PC-9 (cell line): ENCODE measurements around the gene ZNF79. TPM values are rescaled to one million over a fixed set of nuclear protein-coding genes. Genes with fewer than 3 reads are reported as not detected.
A peak's percentile ranks its signal among the peaks of the same experiment; 100 is the strongest.

Experiments
- BruUV-seq: library from RNA; stranded (reverse); fragments of 400-500 nt; replicated peaks from 2 replicates; lab custom pipeline; 2021; lab: Mats Ljungman, UMichigan
- CTCF ChIA-PET: fragments of 300-600 bp; sonication (Branson Sonifier 250); formaldehyde crosslinking; loops from one replicate; lab custom pipeline; 2022; ENCODE audit warnings: antibody characterized with exemption; lab: Charles Lee
- POLR2A ChIA-PET: fragments of 300-600 bp; sonication (Branson Sonifier 250); formaldehyde crosslinking; loops from one replicate; lab custom pipeline; 2022; ENCODE audit warnings: antibody characterized with exemption; ENCODE audit not compliant: unreplicated experiment; lab: Charles Lee
- DNase-seq, 2 experiments: peaks; one replicate each; pipeline versions ENCODE4 v3.0.0 to v3.0.0-alpha.2; 2015 to 2022; ENCODE audit warnings: mixed read lengths in 1 of 2
- H2AFZ ChIP-seq: fragments of 200-600 bp; sonication (generic); 2 replicates; pipeline ENCODE4 v1.8.1; 2017; ENCODE audit warnings: antibody characterized with exemption
- H3F3A ChIP-seq: fragments of 200-600 bp; sonication (generic); 2 replicates; pipeline ENCODE4 v1.8.1; 2017; ENCODE audit warnings: antibody characterized with exemption, mild to moderate bottlenecking, low read depth; ENCODE audit not compliant: insufficient read depth
- H3K27ac ChIP-seq: fragments of 200-600 bp; sonication (generic); 2 replicates; pipeline ENCODE4 v1.6.1; 2016; ENCODE audit warnings: mixed run types
- H3K27me3 ChIP-seq: fragments of 200-600 bp; sonication (generic); 2 replicates; pipeline ENCODE4 v1.6.1; 2016; ENCODE audit warnings: low read depth, mixed run types; ENCODE audit not compliant: insufficient read depth
- H3K36me3 ChIP-seq: fragments of 200-600 bp; sonication (generic); 2 replicates; pipeline ENCODE4 v1.6.1; 2016; ENCODE audit warnings: low read depth, mixed run types
- H3K4me1 ChIP-seq: fragments of 200-600 bp; sonication (generic); replicated peaks from 2 replicates; pipeline ENCODE4 v1.6.1; 2016; ENCODE audit warnings: mixed run types; ENCODE audit not compliant: insufficient read depth
- H3K4me2 ChIP-seq: fragments of 200-600 bp; sonication (generic); 2 replicates; pipeline ENCODE4 v1.6.1; 2017; ENCODE audit warnings: mixed run types
- H3K4me3 ChIP-seq: fragments of 200-600 bp; sonication (generic); 2 replicates; pipeline ENCODE4 v1.6.1; 2016; ENCODE audit warnings: mixed run types
- H3K79me2 ChIP-seq: fragments of 200-600 bp; sonication (generic); 2 replicates; pipeline ENCODE4 v1.6.1; 2017; ENCODE audit warnings: low read depth, mixed run types
- H3K9me2 ChIP-seq: fragments of 200-600 bp; sonication (generic); 2 replicates; pipeline ENCODE4 v1.8.1; 2017; ENCODE audit warnings: mild to moderate bottlenecking; ENCODE audit not compliant: insufficient read depth
- H3K9me3 ChIP-seq: fragments of 200-600 bp; sonication (generic); 2 replicates; pipeline ENCODE4 v1.8.1; 2016; ENCODE audit warnings: low read depth; ENCODE audit not compliant: insufficient read depth
- H4K20me1 ChIP-seq: fragments of 200-600 bp; sonication (generic); 2 replicates; pipeline ENCODE4 v1.8.1; 2017; ENCODE audit not compliant: insufficient read depth
- CTCF ChIP-seq: fragments of 200-600 bp; sonication (generic); conservative IDR thresholded peaks from 2 replicates; pipeline ENCODE4 v1.6.1; 2017; ENCODE audit warnings: mixed run types, antibody characterized with exemption, mild to moderate bottlenecking, moderate library complexity
- EZH2 ChIP-seq: fragments of 200-600 bp; sonication (generic); IDR thresholded peaks from 2 replicates; pipeline ENCODE4 v1.8.0; 2017; ENCODE audit warnings: antibody characterized with exemption, low read depth
- intact Hi-C: fragments of 100-400 bp; cut with micrococcal nuclease; formaldehyde crosslinking; loops from one replicate; pipeline ENCODE4 v1.10.0; 2022; ENCODE audit not compliant: unreplicated experiment
- total RNA-seq: library from RNA; stranded (reverse); gene quantifications from 2 replicates; pipeline ENCODE4 v1.2.3, GENCODE V29; 2021

The ZNF79 gene
- total RNA-seq, 1 experiment from 2014 or later = 5.8 TPM

- peaks cover 15% of the 10 kb centered on the region; the same call in 1 of the 2 replicates for H3F3A ChIP-seq
- intact Hi-C loops = no loop called here
Observed at GRCh38 chr9:127415657-127416056, 8.5 kb upstream of the ZNF79 start.

GRCh38 chr9:127417131-127418036, 6.8 kb upstream of the ZNF79 start:
- Histone ChIP-seq H3K4me1 (peaks cover 15% of the 10 kb centered on the region), H2AFZ (no peak overlapping the region), H3K4me2 (0 out of 2 replicates have a peak overlapping the region, but pooled peaks have one; percentile 19), H3K9me3 (no peaks in the 10 kb centered on the region), H3K27ac (no peak overlapping the region), H3K27me3 (no peaks in the 10 kb centered on the region), H3K79me2 (peaks cover 3% of the 10 kb centered on the region; the same call in 1 of the 2 replicates), H3K9me2 (no peaks in the 10 kb centered on the region), H3F3A (peaks cover 16% of the 10 kb centered on the region; the same call in 1 of the 2 replicates), H3K36me3 (no peaks in the 10 kb centered on the region), H3K4me3 (no peak overlapping the region), H4K20me1 (no peaks in the 10 kb centered on the region; the same call in 1 of the 2 replicates)
- CTCF ChIA-PET = interaction anchor here (0.6 kb wide), 1 partner anchor 21 kb away, joined by 4 read pairs; no protein-coding TSS in a partner anchor
- DNase-seq = peak; percentile 64 to 79
- TF ChIP-seq EZH2 (no peak), CTCF (no peak)
- POLR2A ChIA-PET = no interaction called here
- intact Hi-C loops = no loop called here
- BruUV-seq = no TSS peak

More at GRCh38 chr9:127415657-127416056, 8.5 kb upstream of the ZNF79 start:
- Histone ChIP-seq H3K79me2 (no peaks in the 10 kb centered on the region), H2AFZ (no peak overlapping the region), H3K9me3 (no peaks in the 10 kb centered on the region), H3K4me3 (no peak overlapping the region), H3K9me2 (no peaks in the 10 kb centered on the region), H3K27me3 (no peaks in the 10 kb centered on the region), H3K27ac (no peak overlapping the region), H3K4me1 (peaks cover 15% of the 10 kb centered on the region), H4K20me1 (no peaks in the 10 kb centered on the region; the same call in 1 of the 2 replicates), H3K4me2 (no peak overlapping the region), H3K36me3 (no peaks in the 10 kb centered on the region)
- ChIA-PET CTCF (no interaction called here), POLR2A (no interaction called here)
- no peak for TF ChIP-seq CTCF
- no peak for TF ChIP-seq EZH2
- no peak for DNase-seq
- BruUV-seq = no TSS peak

- no peak overlapping the region for H2AFZ ChIP-seq
- H3K36me3 ChIP-seq = no peaks in the 10 kb centered on the region
- H3F3A ChIP-seq = peaks cover 15% of the 10 kb centered on the region; the same call in 1 of the 2 replicates
- no peaks in the 10 kb centered on the region for H3K9me2 ChIP-seq
- H3K4me2 ChIP-seq = 0 out of 2 replicates have a peak overlapping the region, but pooled peaks have one; percentile 19
- H3K4me3 ChIP-seq = no peak overlapping the region
- intact Hi-C loops = no loop called here
- ChIA-PET POLR2A (no interaction called here), CTCF (interaction anchor here (0.6 kb wide), 1 partner anchor 22 kb away, joined by 4 read pairs; no protein-coding TSS in a partner anchor)
- H3K27me3 ChIP-seq = no peaks in the 10 kb centered on the region
- H3K79me2 ChIP-seq = peaks cover 10% of the 10 kb centered on the region; the same call in 1 of the 2 replicates
- H3K27ac ChIP-seq = no peak overlapping the region
- no peaks in the 10 kb centered on the region for H3K9me3 ChIP-seq
- DNase-seq = peak in 1 of 2 experiments; percentile 34
- H3K4me1 ChIP-seq = peaks cover 22% of the 10 kb centered on the region
- BruUV-seq = no TSS peak
- TF ChIP-seq CTCF (peak; percentile 49), EZH2 (no peak)
- H4K20me1 ChIP-seq = no peaks in the 10 kb centered on the region; the same call in 1 of the 2 replicates
Observed at GRCh38 chr9:127418037-127418471, 6.1 kb upstream of the ZNF79 start.
